Loucy (cell line): ENCODE results near the gene LGR4.
"Not testable (repeated sequence)": the region's sequence is repeated elsewhere in the genome, so short reads cannot be mapped to it uniquely, and the experiment has no call there.

Experiments
- H2AFZ ChIP-seq: fragments of 200-600 bp; sonication (generic); 2 replicates; pipeline ENCODE4 v1.6.0; 2016; ENCODE audit warnings: antibody characterized with exemption, mild to moderate bottlenecking, low read length, moderate library complexity
- H3F3A ChIP-seq: fragments of 200-600 bp; 2 replicates; pipeline ENCODE4 v1.6.0; 2016; ENCODE audit warnings: antibody characterized with exemption, low read depth, mild to moderate bottlenecking
- H3K27me3 ChIP-seq: fragments of 200-600 bp; sonication (generic); 2 replicates; pipeline ENCODE4 v1.6.1; 2014; ENCODE audit warnings: low read length, mild to moderate bottlenecking; ENCODE audit not compliant: insufficient read depth, poor library complexity, severe bottlenecking
- H3K36me3 ChIP-seq: fragments of 200-600 bp; sonication (generic); 2 replicates; pipeline ENCODE4 v1.6.1; 2016; ENCODE audit warnings: low read length; ENCODE audit not compliant: insufficient read depth
- H3K4me1 ChIP-seq: fragments of 200-600 bp; sonication (generic); 2 replicates; pipeline ENCODE4 v1.5.1; 2014; ENCODE audit warnings: low read length, mild to moderate bottlenecking; ENCODE audit not compliant: insufficient read depth, poor library complexity, severe bottlenecking
- H3K4me2 ChIP-seq: fragments of 200-600 bp; sonication (generic); 2 replicates; pipeline ENCODE4 v1.6.0; 2014; ENCODE audit warnings: antibody characterized with exemption, low read length, low read depth, mild to moderate bottlenecking; ENCODE audit not compliant: poor library complexity, severe bottlenecking
- H3K4me3 ChIP-seq: fragments of 200-600 bp; sonication (generic); 2 replicates; pipeline ENCODE4 v1.5.1; 2014; ENCODE audit warnings: low read length, mild to moderate bottlenecking, mixed read lengths; ENCODE audit not compliant: poor library complexity, severe bottlenecking
- H3K79me2 ChIP-seq: fragments of 200-600 bp; sonication (generic); 2 replicates; pipeline ENCODE4 v1.6.1; 2014; ENCODE audit warnings: low read length; ENCODE audit not compliant: insufficient read depth
- H3K9ac ChIP-seq: fragments of 200-600 bp; sonication (generic); 2 replicates; pipeline ENCODE4 v1.6.0; 2014; ENCODE audit warnings: mild to moderate bottlenecking, low read depth, low read length, moderate library complexity; ENCODE audit not compliant: poor library complexity, severe bottlenecking
- H3K9me2 ChIP-seq: fragments of 200-600 bp; sonication (generic); replicated peaks from 2 replicates; pipeline ENCODE4 v1.6.1; 2016; ENCODE audit warnings: low read depth, low read length, mixed read lengths
- H3K9me3 ChIP-seq: fragments of 200-600 bp; sonication (generic); 2 replicates; pipeline ENCODE4 v1.6.1; 2014; ENCODE audit warnings: mild to moderate bottlenecking, antibody characterized with exemption, low read length, low read depth; ENCODE audit not compliant: insufficient read depth
- H4K20me1 ChIP-seq: fragments of 200-600 bp; sonication (generic); 2 replicates; pipeline ENCODE4 v1.6.0; 2014; ENCODE audit warnings: antibody characterized with exemption, low read length, mild to moderate bottlenecking; ENCODE audit not compliant: insufficient read depth, poor library complexity, severe bottlenecking
- CTCF ChIP-seq: fragments of 200-600 bp; sonication (generic); conservative IDR thresholded peaks from 2 replicates; pipeline ENCODE4 v1.5.1; 2014; ENCODE audit warnings: mild to moderate bottlenecking, antibody characterized with exemption, low read length
- EZH2phosphoT487 ChIP-seq: fragments of 200-600 bp; IDR thresholded peaks from 2 replicates; pipeline ENCODE4 v1.6.1; 2018; ENCODE audit warnings: antibody characterized with exemption, mild to moderate bottlenecking, moderate library complexity, borderline replicate concordance

Gene LGR4

GRCh38 chr11:27472398-27473016, at the start of gene LGR4:
TSS of gene LGR4 (minus strand) at chr11:27472790. CDS start at chr11:27472302, 488 bp downstream.
- TF ChIP-seq EZH2phosphoT487: no peak
- TF ChIP-seq CTCF: no peak
- no peaks in the 10 kb centered on the region for H3K9me2 ChIP-seq
- H4K20me1 ChIP-seq: no peaks in the 10 kb centered on the region
- no peak within 1 kb of the TSS for H3K4me2 ChIP-seq
- H2AFZ ChIP-seq: no peak within 1 kb of the TSS
- H3F3A ChIP-seq: no peaks in the 10 kb centered on the region
- no peaks in the 10 kb centered on the region for H3K9me3 ChIP-seq
- H3K4me3 ChIP-seq: no peak within 1 kb of the TSS
- no peaks in the 10 kb centered on the region for H3K4me1 ChIP-seq
- no peaks in the 10 kb centered on the region for H3K79me2 ChIP-seq
- H3K9ac ChIP-seq: no peak within 1 kb of the TSS
- no peaks in the 10 kb centered on the region for H3K27me3 ChIP-seq
- no peaks in the 10 kb centered on the region for H3K36me3 ChIP-seq

- H3F3A ChIP-seq: no peaks in the 10 kb centered on the region
- H4K20me1 ChIP-seq: no peaks in the 10 kb centered on the region
- H3K36me3 ChIP-seq: no peaks in the 10 kb centered on the region
- H3K79me2 ChIP-seq: no peaks in the 10 kb centered on the region
- no peaks in the 10 kb centered on the region for H3K9me2 ChIP-seq
- H3K4me3 ChIP-seq: no peak overlapping the region
- TF ChIP-seq EZH2phosphoT487 (no peak), CTCF (no peak)
- no peaks in the 10 kb centered on the region for H3K9me3 ChIP-seq
- no peak overlapping the region for H3K4me2 ChIP-seq
- no peak overlapping the region for H3K9ac ChIP-seq
- H3K27me3 ChIP-seq: no peaks in the 10 kb centered on the region
- no peak overlapping the region for H2AFZ ChIP-seq
- no peaks in the 10 kb centered on the region for H3K4me1 ChIP-seq
Measured at GRCh38 chr11:27520226-27520625, 47.6 kb upstream of the LGR4 start.

GRCh38 chr11:27518518-27518917, 45.9 kb upstream of the LGR4 start:
- H3K4me3 ChIP-seq: no peak overlapping the region
- no peaks in the 10 kb centered on the region for H3K9me3 ChIP-seq
- H3K9ac ChIP-seq: no peak overlapping the region
- H3K36me3 ChIP-seq: no peaks in the 10 kb centered on the region
- H3K79me2 ChIP-seq: no peaks in the 10 kb centered on the region
- H2AFZ ChIP-seq: no peak overlapping the region
- H3K9me2 ChIP-seq: no peaks in the 10 kb centered on the region
- no peak for TF ChIP-seq EZH2phosphoT487
- TF ChIP-seq CTCF: no peak
- no peaks in the 10 kb centered on the region for H3K4me1 ChIP-seq
- no peaks in the 10 kb centered on the region for H3F3A ChIP-seq
- no peaks in the 10 kb centered on the region for H3K27me3 ChIP-seq
- H4K20me1 ChIP-seq: no peaks in the 10 kb centered on the region
- H3K4me2 ChIP-seq: no peak overlapping the region

GRCh38 chr11:27517490-27517889, 44.9 kb upstream of the LGR4 start:
- H3K9ac ChIP-seq, H4K20me1 ChIP-seq, H3F3A ChIP-seq, H3K9me2 ChIP-seq, H2AFZ ChIP-seq, H3K4me2 ChIP-seq, H3K4me3 ChIP-seq, H3K4me1 ChIP-seq, H3K79me2 ChIP-seq, H3K36me3 ChIP-seq, H3K9me3 ChIP-seq, H3K27me3 ChIP-seq: not testable (repeated sequence)
